Effector memory CD8-positive, alpha-beta T cell (primary cell): ENCODE data around the gene EVI5L.

ENCODE experiments used
- ATAC-seq: fragments of 150-1000 bp; cut with Tn5 transposase; replicated peaks from 2 replicates; pipeline ENCODE4 v1.10.0; 2021; ENCODE audit warnings: mild to moderate bottlenecking, moderate library complexity
- DNase-seq, 3 experiments: peaks; one replicate each; pipeline ENCODE4 v3.0.0; 2021
- H3K27ac Mint-ChIP-seq, 2 donors: one replicate each; pipeline ENCODE4 v1.8.0; 2022; ENCODE audit warnings: mild to moderate bottlenecking in 2 of 2, mixed read lengths in 2 of 2, moderate library complexity in 2 of 2
- H3K27me3 Mint-ChIP-seq, 2 donors: one replicate each; pipeline ENCODE4 v1.8.0; 2022; ENCODE audit warnings: mixed read lengths in 2 of 2
- H3K36me3 Mint-ChIP-seq: one replicate; pipeline ENCODE4 v1.8.0; 2022; ENCODE audit warnings: mild to moderate bottlenecking, moderate library complexity, mixed read lengths; ENCODE audit not compliant: insufficient read depth
- H3K4me1 Mint-ChIP-seq, 2 donors: one replicate each; pipeline ENCODE4 v1.8.0; 2022; ENCODE audit warnings: low read depth in 2 of 2, mixed read lengths in 2 of 2
- H3K4me3 Mint-ChIP-seq, 2 donors: one replicate each; pipeline ENCODE4 v1.8.0; 2022; ENCODE audit warnings: mild to moderate bottlenecking in 2 of 2, mixed read lengths in 2 of 2, moderate library complexity in 2 of 2
- H3K9me3 Mint-ChIP-seq, 2 donors: one replicate each; pipeline ENCODE4 v1.8.0; 2022; ENCODE audit warnings: mixed read lengths in 2 of 2

Gene EVI5L

GRCh38 chr19:7861619-7862412 is 31.8 kb downstream of the EVI5L start:
- Mint-ChIP-seq H3K4me1 (peaks cover 10% of the 10 kb centered on the region in 2 donors), H3K4me3 (peak overlapping the region; percentile 52 to 54), H3K27ac (no peak overlapping the region), H3K9me3 (no peaks in the 10 kb centered on the region), H3K27me3 (peaks cover 22 to 54% of the 10 kb centered on the region in 2 donors), H3K36me3 (peaks cover 4% of the 10 kb centered on the region)
- ATAC-seq (peak; percentile 15), DNase-seq (no peak)

DNA sequence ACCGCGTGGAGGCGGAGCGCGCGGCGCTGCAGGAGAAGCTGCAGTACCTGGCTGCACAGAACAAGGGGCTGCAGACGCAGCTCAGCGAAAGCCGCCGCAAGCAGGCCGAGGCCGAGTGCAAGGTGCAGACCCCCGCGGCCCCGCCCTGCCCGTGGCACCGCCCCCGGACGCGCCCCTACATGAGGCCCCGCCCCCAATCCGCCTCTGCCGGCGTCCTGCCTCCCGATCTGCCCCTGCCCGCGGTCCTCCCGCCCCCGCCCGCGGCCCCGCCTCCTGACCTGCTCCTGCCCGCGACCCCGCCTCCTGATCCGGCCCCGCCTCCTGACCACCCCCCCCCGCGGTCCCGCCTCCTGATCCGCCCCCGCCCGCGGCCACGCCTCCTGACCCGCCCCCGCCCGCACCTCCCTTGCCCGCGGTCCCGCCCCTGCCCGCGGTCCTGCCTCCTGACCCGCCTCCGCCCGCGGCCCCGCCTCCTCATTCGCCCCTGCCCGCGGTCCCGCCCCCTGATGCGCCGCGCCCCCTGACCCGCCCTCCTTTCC is 32.5 kb downstream of the EVI5L start:
- peaks cover 6% of the 10 kb centered on the region for H3K36me3 Mint-ChIP-seq
- no peak overlapping the region for H3K27ac Mint-ChIP-seq
- H3K27me3 Mint-ChIP-seq = peaks cover 18 to 52% of the 10 kb centered on the region in 2 donors
- ATAC-seq = peak; percentile 64
- no peaks in the 10 kb centered on the region for H3K9me3 Mint-ChIP-seq
- H3K4me1 Mint-ChIP-seq = peaks cover 10% of the 10 kb centered on the region in 2 donors
- peak overlapping the region; percentile 52 to 54 for H3K4me3 Mint-ChIP-seq
- DNase-seq = peak; percentile 38 to 51 (median 46)

GRCh38 chr19:7863157-7863970 is 33.3 kb downstream of the EVI5L start:
- peaks cover 8% of the 10 kb centered on the region for H3K36me3 Mint-ChIP-seq
- DNase-seq = no peak
- ATAC-seq = peak; percentile 21
- no peaks in the 10 kb centered on the region for H3K9me3 Mint-ChIP-seq
- no peak overlapping the region for H3K27ac Mint-ChIP-seq
- H3K4me1 Mint-ChIP-seq = peaks cover 10 to 12% of the 10 kb centered on the region in 2 donors
- H3K27me3 Mint-ChIP-seq = peaks cover 18 to 50% of the 10 kb centered on the region in 2 donors
- no peak overlapping the region for H3K4me3 Mint-ChIP-seq

GRCh38 chr19:7863971-7864689 is 34.1 kb downstream of the EVI5L start:
- Mint-ChIP-seq H3K27ac (no peak overlapping the region), H3K4me3 (peak overlapping the region in 1 of 2 donors; percentile 42), H3K27me3 (peaks cover 18 to 50% of the 10 kb centered on the region in 2 donors), H3K9me3 (no peaks in the 10 kb centered on the region), H3K36me3 (peaks cover 11% of the 10 kb centered on the region), H3K4me1 (peaks cover 16 to 17% of the 10 kb centered on the region in 2 donors)
- no peak for ATAC-seq
- no peak for DNase-seq

DNA sequence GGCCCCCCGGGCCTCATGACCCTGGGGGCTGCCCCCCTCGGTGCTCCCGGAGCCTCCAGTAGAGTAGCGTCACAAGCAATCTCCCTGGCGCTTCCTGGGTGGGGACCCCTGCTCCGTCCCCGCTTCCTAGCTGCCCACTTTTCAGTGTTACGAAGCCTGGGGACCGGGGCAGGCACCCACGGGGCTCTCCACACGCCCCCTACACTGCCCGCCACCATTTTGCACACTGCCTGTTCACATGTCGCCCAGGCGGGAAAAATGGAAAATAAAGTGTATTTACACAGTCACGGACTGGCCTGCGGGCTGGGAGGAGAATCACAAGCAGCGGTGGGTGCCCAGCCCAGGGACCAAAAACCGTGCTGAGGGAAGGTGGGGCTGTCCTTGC is 34.7 kb downstream of the EVI5L start:
- peaks cover 11% of the 10 kb centered on the region for H3K36me3 Mint-ChIP-seq
- H3K4me3 Mint-ChIP-seq = peak overlapping the region in 1 of 2 donors; percentile 56
- no peak overlapping the region for H3K27ac Mint-ChIP-seq
- no peaks in the 10 kb centered on the region for H3K9me3 Mint-ChIP-seq
- no peak for DNase-seq
- ATAC-seq = no peak
- H3K27me3 Mint-ChIP-seq = peaks cover 18 to 50% of the 10 kb centered on the region in 2 donors
- peaks cover 16 to 17% of the 10 kb centered on the region in 2 donors for H3K4me1 Mint-ChIP-seq

DNA sequence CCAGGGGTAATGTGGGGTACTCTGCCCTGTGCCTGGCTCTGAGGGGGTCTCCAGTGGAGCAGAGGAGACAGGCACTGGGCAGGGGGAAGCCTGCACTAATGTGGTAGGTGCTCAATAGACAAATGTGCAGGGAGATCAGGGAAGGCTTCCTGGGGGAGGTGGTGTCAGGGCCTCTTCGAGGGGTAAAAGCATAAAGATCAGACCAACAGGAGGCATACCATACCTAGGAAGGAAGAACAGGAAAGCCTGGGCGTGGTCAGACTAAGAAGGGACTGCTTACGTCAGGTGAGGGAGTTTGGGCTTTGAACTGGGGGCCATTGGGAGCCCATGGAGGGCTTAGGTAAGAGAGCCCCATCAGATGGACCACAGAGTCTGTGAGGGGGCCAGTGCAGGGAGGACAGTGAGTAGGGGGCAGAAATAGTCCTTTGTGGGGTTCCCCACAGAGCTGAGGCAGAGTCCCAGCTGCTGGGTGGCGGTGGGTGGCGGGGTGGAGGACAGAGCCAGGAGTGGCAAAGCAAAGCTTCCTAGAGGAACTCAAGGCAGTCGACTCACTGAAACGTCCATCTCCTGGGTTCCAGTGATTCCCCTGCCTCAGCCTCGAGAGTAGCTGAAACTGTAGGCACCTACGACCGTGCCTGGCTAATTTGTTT is 35.4 kb downstream of the EVI5L start:
- H3K4me1 Mint-ChIP-seq = peaks cover 16 to 19% of the 10 kb centered on the region in 2 donors
- H3K36me3 Mint-ChIP-seq = peaks cover 11% of the 10 kb centered on the region
- ATAC-seq (no peak), DNase-seq (no peak)
- H3K27me3 Mint-ChIP-seq = peaks cover 18 to 45% of the 10 kb centered on the region in 2 donors
- H3K27ac Mint-ChIP-seq = no peak overlapping the region
- peak overlapping the region; percentile 23 to 56 for H3K4me3 Mint-ChIP-seq
- H3K9me3 Mint-ChIP-seq = no peaks in the 10 kb centered on the region

GRCh38 chr19:7866399-7867091 is 36.5 kb downstream of the EVI5L start:
- DNase-seq = no peak
- Mint-ChIP-seq H3K27ac (no peak overlapping the region), H3K4me1 (peaks cover 24 to 26% of the 10 kb centered on the region in 2 donors), H3K36me3 (peaks cover 11% of the 10 kb centered on the region), H3K27me3 (peaks cover 14 to 44% of the 10 kb centered on the region in 2 donors), H3K9me3 (no peaks in the 10 kb centered on the region), H3K4me3 (no peak overlapping the region)
- no peak for ATAC-seq

- ATAC-seq (no peak), DNase-seq (no peak)
- H3K4me1 Mint-ChIP-seq = peaks cover 28 to 29% of the 10 kb centered on the region in 2 donors
- no peaks in the 10 kb centered on the region for H3K9me3 Mint-ChIP-seq
- peaks cover 21 to 49% of the 10 kb centered on the region in 2 donors for H3K27me3 Mint-ChIP-seq
- H3K4me3 Mint-ChIP-seq = peak overlapping the region in 1 of 2 donors; percentile 84
- H3K27ac Mint-ChIP-seq = no peak overlapping the region
- peaks cover 11% of the 10 kb centered on the region for H3K36me3 Mint-ChIP-seq
Observed at GRCh38 chr19:7867092-7867844, 37.2 kb downstream of the EVI5L start.

GRCh38 chr19:7868326-7868670 is 38.3 kb downstream of the EVI5L start:
- H3K36me3 Mint-ChIP-seq = peaks cover 11% of the 10 kb centered on the region
- H3K4me1 Mint-ChIP-seq = peaks cover 29 to 31% of the 10 kb centered on the region in 2 donors
- H3K27me3 Mint-ChIP-seq = peaks cover 26 to 59% of the 10 kb centered on the region in 2 donors
- no peaks in the 10 kb centered on the region for H3K9me3 Mint-ChIP-seq
- H3K4me3 Mint-ChIP-seq = peak overlapping the region; percentile 83 to 84
- no peak for ATAC-seq
- H3K27ac Mint-ChIP-seq = peak overlapping the region; percentile 38 to 76
- no peak for DNase-seq

- ATAC-seq (peak; percentile 80), DNase-seq (peak; percentile 83 to 89 (median 89))
- Mint-ChIP-seq H3K27ac (peak overlapping the region; percentile 38 to 76), H3K27me3 (peaks cover 30 to 58% of the 10 kb centered on the region in 2 donors), H3K4me3 (peak overlapping the region; percentile 83 to 84), H3K9me3 (no peaks in the 10 kb centered on the region), H3K4me1 (peaks cover 31 to 32% of the 10 kb centered on the region in 2 donors), H3K36me3 (peaks cover 11% of the 10 kb centered on the region)
Observed at GRCh38 chr19:7868671-7869452, 38.8 kb downstream of the EVI5L start.

DNA sequence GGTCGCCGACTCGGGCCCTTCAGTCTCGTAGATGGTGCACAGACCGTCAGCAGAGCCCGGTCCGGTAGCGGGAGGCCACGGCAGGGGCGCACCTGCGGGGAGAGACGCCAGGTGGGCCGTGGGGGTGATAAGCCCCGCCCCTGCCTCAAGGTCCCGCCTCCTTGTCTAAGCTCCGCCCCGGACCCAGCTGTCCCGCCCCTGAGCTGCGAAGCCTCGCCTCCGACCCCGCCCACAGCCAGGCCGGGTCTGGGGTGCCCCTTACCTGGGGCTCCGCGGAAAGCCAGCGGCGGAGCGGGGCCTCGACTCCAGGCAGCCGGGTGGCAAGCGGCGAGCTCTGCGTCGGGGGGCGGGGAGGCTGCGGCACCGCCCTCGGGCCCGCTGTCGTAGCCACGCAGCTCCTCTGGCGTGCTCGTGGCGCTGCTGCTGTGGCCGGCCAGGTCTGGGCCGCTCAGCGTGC is 39.5 kb downstream of the EVI5L start:
- ATAC-seq (peak; percentile 60), DNase-seq (peak; percentile 79 to 91 (median 83))
- peaks cover 30 to 52% of the 10 kb centered on the region in 2 donors for H3K27me3 Mint-ChIP-seq
- H3K4me1 Mint-ChIP-seq = peaks cover 31 to 32% of the 10 kb centered on the region in 2 donors
- H3K36me3 Mint-ChIP-seq = peaks cover 9% of the 10 kb centered on the region
- peak overlapping the region; percentile 83 to 84 for H3K4me3 Mint-ChIP-seq
- peak overlapping the region; percentile 38 to 76 for H3K27ac Mint-ChIP-seq
- H3K9me3 Mint-ChIP-seq = no peaks in the 10 kb centered on the region
